ENCODE data around the gene TAS2R46.

- TF ChIP-seq CTCF (conservative IDR thresholded peaks at IDR 0.05) (no peak), ZFX (IDR thresholded peaks at IDR 0.05) (no peak)
Measured at GRCh38 chr12:11055306-11055705, 6.8 kb downstream of the TAS2R46 start.
